MM.1S (cell line): ENCODE measurements around the gene PTPN3.

Source experiments
- EZH2 ChIP-seq: fragments of 300-600 bp; sonication (generic); optimal IDR thresholded peaks from 2 replicates; pipeline ENCODE3; 2017; ENCODE audit warnings: low read depth, mild to moderate bottlenecking, antibody characterized with exemption, low read length, mixed read lengths
- TF ChIP-seq, protein P1 (sequence below): fragments of 300-600 bp; sonication (generic); IDR thresholded peaks from 2 replicates; pipeline ENCODE4 v1.5.1; 2016; ENCODE audit warnings: antibody characterized with exemption, low read length, mixed read lengths

DNA sequence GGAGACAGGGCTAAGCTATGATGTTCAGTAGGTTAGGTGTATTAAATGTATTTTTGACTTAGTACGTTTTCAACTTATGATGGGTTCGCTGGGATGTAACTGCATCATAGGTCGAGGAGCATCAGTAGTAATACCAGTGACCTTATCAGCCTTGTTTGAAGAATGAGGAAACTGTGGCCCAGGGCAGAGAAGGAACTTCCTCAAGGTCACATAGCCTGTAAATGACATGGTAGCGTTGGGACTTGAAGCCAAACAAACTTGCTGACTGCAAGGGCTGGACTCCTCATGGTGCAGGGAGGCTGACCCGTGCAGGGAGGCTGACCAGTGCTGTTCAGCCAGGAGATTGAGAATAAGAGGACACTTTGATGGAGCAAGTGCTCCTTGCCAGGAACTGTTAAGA is 21.3 kb upstream of the PTPN3 start:
- TF ChIP-seq, protein P1, sequence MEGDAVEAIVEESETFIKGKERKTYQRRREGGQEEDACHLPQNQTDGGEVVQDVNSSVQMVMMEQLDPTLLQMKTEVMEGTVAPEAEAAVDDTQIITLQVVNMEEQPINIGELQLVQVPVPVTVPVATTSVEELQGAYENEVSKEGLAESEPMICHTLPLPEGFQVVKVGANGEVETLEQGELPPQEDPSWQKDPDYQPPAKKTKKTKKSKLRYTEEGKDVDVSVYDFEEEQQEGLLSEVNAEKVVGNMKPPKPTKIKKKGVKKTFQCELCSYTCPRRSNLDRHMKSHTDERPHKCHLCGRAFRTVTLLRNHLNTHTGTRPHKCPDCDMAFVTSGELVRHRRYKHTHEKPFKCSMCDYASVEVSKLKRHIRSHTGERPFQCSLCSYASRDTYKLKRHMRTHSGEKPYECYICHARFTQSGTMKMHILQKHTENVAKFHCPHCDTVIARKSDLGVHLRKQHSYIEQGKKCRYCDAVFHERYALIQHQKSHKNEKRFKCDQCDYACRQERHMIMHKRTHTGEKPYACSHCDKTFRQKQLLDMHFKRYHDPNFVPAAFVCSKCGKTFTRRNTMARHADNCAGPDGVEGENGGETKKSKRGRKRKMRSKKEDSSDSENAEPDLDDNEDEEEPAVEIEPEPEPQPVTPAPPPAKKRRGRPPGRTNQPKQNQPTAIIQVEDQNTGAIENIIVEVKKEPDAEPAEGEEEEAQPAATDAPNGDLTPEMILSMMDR = no peak
- TF ChIP-seq EZH2 = no peak
